Retina (tissue), 1 donor: Measurements from ENCODE around the gene SERGEF.

Source experiments
- DNase-seq: peaks from one replicate; pipeline ENCODE4 v3.0.0-alpha.2; 2016

SERGEF gene

DNA sequence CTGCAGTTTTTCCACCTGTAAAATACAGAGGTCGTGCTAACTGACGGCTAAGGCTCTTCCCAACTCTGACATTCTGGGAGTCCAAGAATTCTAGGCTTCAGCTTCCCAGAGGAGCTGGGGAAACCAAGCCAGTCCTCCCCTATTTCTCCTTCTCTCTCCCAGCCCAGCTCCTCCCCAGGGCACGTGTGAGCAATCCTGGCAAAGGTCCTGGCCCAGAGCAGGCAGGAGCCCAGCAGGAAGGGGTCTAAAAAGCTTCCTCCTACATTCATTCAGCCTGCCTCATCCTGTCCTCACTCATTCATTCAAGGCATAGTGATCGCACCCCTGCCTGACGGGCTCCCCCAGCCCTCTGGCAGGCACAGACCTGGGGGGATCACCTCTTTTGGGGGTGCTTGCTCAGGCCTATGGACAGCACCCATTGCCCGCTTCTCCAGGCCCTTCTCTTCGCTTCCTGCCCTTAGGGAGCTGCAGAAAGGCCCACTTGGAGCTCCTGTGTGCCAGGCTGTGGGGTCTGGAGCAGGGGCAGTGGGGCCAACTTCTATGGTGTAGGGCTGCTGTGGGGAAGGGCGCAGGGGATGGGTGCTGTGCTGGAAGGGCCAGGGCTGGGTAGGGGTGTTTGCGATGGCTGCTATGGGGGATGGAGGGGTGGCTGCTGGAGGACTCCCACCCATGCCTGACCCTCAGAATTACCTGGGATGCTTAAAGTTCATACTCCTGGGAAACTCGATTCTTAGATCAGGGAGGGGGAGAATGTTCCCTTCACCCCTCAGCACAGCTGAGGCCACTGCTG is 268.5 kb downstream of the SERGEF start:
- no peak for DNase-seq

DNA sequence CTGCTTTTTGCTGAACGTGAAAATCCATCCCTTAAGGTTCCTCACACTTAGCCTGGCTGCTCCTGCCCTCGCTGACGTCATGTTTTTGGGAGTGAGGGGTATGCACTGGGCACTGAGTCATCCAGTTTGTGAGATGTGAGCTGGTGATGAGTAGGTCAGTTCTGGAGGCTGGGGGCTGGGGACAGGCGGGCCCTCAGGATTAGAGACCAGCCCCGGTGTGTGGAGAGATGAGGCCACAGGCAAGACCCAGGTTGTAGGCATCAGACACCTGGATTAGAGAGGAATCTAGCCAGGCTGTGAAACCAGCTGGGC is 269.1 kb downstream of the SERGEF start:
- no peak for DNase-seq

DNA sequence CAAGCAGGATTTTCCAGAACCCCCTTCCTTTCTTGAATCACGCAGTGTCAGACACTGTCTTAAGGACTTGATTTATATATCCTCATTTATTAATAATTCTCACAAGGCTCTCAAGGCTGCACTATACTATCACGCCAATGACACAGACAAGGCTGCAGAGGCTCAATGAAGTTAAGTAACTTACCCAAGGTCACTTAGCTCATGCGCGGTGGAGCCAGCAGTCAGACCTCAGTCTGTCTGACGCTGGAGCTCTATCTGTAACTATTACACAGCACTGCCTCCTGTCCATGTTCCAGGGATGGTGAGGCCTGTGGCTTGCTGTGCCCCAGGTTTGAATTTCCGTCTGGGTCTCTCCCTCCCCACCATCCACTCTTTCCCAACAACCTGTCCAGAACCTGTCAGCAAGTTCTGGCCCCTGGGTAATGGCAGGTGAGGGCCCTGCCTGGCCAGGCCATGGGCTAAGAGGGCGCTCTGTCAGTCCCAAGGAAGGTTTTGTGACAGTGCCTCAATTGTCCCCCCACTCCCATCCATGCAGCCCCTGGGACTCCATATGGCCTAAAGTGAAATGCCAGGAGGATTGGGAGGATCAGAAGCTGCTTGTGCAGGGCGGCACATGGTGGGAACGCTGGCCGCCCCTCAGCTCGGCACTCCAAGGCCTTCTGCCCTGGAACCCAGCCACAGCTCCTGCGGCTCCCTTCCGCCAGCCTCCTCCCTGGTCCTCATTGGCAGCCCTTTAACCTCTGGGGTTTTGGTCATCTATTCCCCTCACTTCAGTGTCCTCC is 269.6 kb downstream of the SERGEF start:
- no peak for DNase-seq

DNA sequence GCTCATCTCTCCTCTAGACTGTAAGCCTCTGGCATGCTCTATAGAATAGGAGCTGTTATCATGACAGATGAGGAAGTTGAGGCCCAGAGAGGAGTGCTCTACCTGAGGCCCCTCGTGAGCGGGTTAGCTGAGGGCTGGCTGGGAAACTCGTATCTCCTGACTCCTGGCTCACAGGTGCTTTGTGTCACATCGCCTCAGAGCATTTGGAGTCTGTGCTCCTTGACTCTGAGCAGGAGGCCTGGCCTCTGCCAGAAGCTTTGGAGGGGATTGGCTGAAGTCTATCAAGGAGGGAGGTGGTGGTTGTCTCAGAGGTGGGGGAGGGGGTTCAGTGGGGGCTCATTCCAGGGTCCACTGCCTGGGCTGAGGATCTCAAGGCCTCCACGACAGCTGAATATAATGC is 270.8 kb downstream of the SERGEF start:
- no peak for DNase-seq

DNA sequence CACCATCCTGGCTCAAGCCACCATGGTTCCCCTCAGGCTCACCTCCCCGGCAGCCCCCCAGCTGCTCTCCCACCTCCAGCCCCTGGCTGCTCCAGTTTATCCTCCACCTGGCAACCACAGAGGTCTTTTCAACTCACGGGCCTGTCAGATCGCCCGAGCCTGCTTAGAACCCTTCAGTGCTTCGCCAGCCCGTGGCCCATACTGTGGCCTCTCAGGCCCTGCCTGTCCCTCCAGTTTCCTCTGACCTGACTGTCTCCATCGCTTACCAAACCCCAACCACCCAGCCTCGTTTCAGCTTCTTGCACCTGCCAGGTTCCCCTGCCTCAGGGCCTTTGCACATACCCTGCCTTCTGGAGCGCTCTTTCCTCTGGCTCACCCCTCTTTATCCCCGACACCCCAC is 271.4 kb downstream of the SERGEF start:
- DNase-seq: no peak

DNA sequence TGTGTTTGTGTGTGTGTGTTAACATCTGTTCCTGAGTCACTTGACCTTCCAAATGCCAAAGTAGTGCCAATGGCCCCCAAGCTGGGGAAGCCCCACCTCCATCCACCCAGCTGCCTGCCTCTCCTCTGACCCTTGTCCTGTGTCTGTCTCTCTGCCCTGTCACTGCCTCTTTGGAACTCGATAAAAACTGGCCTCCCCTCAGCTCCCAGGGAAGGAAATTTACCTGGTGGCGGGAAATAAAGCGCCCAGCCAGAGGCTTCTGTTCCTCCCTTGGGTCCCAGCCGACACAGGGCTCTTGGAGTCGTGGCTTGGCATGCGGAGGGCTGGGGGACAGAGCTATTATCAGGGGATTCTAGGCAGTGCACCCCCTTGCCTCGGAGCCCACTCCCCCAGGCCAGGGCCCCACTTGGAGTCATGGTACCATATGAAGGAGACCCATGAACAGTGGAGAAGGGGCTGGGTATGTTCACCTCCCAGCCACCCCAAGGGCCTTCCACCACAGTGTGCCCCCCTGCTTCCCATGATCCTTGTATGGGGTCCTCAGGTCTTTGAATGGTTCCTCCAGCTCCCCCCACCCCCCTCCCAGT is 272.1 kb downstream of the SERGEF start:
- DNase-seq: no peak

DNA sequence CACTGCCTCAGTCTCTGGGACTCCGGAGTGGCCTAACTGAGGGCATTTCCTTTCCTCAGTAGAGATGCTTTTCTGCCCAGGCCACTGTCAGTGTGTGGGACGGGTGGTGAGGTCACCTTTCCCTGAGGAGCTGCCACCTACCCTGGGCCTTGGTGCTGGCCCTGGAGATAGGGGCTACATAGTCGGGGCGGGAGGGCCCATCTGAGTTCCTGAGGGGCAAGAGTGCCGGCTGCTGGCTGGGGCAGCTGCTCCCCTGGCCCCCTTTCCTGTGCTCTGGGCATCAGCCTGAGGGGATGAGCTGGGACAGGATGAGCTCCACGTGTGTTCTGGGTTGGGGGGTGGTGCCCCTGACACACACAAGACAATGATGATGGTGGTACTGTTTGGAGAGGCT is 272.9 kb downstream of the SERGEF start:
- DNase-seq: no peak

DNA sequence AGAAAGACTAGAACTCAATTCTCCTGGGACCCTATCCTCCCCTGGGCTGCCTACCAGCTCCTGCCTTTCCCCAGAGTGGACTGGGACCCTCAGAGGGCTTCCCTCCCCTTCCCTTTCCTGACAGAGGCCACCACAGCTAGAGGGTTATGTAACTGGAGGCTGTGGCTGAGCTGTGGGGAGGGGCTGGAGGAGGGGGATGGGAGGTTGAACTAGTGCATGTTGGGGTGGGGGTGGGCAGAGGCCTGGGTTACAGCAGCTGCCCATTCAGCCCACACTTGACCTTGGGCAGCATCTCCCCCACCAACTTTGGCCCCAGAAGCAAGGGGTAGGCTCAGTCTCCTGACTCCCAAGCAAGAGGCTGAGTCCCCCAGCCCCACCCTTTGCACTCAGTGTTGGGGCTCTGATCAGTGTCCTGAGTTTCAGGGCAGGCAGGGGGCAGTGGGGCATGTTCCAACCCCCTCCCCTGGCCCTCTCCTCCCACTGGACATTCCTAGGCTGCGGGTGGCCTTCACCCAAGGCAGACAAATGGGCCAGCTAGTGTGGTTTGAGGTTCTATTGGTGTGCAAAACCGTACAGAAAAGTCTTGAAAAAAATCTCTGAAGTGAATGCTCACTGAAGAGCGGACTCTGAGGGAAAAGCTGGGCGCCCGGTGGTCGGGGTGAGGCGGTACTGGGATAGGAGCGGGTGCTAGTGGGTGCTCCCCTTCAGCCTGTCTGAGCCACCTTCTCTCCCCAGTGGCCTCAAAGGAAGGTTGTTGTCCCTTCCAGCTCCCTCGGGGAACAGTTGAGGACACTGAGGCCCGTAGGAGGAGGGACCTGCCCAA is 274.5 kb downstream of the SERGEF start:
- DNase-seq: no peak
